GM21717 (cell line): ENCODE data around the gene PUM2.
"Not testable (repeated sequence)": the region's sequence is repeated elsewhere in the genome, so short reads cannot be mapped to it uniquely, and the experiment has no call there.

Source experiments
- ATAC-seq: cut with Tn5 transposase; IDR thresholded peaks from one replicate; pipeline ENCODE4 v1.9.1; 2021; ENCODE audit warnings: mild to moderate bottlenecking, moderate library complexity; ENCODE audit not compliant: unreplicated experiment

Gene PUM2

GRCh38 chr2:20235655-20236305, 114.9 kb downstream of the PUM2 start:
- ATAC-seq: no peak

GRCh38 chr2:20234597-20234996, 116.0 kb downstream of the PUM2 start:
- ATAC-seq: not testable (repeated sequence)

- ATAC-seq: no peak
These were observed 117.8 kb downstream of the PUM2 start for GRCh38 chr2:20232837-20233207.

- ATAC-seq: no peak
These were observed 119.0 kb downstream of the PUM2 start for GRCh38 chr2:20231598-20232026.

GRCh38 chr2:20231159-20231558, 119.5 kb downstream of the PUM2 start:
- ATAC-seq: no peak

GRCh38 chr2:20230114-20230425, 120.6 kb downstream of the PUM2 start:
- ATAC-seq: no peak

GRCh38 chr2:20229322-20230113, 121.1 kb downstream of the PUM2 start:
- ATAC-seq: no peak

- ATAC-seq: no peak
These were observed 122.6 kb downstream of the PUM2 start for GRCh38 chr2:20227894-20228505.

- ATAC-seq: no peak
These were observed 124.5 kb downstream of the PUM2 start for GRCh38 chr2:20226152-20226545.

GRCh38 chr2:20225294-20226151, 125.1 kb downstream of the PUM2 start:
- ATAC-seq: peak; percentile 39

- ATAC-seq: no peak
These were observed 125.8 kb downstream of the PUM2 start, which contains the start of gene SDC1 for GRCh38 chr2:20224716-20225293. Gene SDC1, minus strand, starts transcription at chr2:20225130. Its CDS starts 263 bp downstream, at chr2:20224867.

GRCh38 chr2:20224164-20224715, 126.4 kb downstream of the PUM2 start:
- no peak for ATAC-seq

GRCh38 chr2:20223407-20224163, 127.1 kb downstream of the PUM2 start:
- no peak for ATAC-seq

- no peak for ATAC-seq
These were observed 127.8 kb downstream of the PUM2 start for GRCh38 chr2:20222769-20223406.

- no peak for ATAC-seq
These were observed 128.5 kb downstream of the PUM2 start for GRCh38 chr2:20222014-20222768.

GRCh38 chr2:20221555-20221973, 129.1 kb downstream of the PUM2 start:
- ATAC-seq: no peak

- no peak for ATAC-seq
These were observed 129.7 kb downstream of the PUM2 start for GRCh38 chr2:20220806-20221554.
